Adrenal gland (tissue), 5 donors: ENCODE measurements around the gene PPT1.

Experiments used
- CTCF ChIP-seq, 6 experiments: fragments of 450-650 bp in 4 of 6; fragments of 200-600 bp in 2 of 6; sonication (generic) in 1 of 6; IDR thresholded peaks; 1 replicate in 5 of 6; 2 replicates in 1 of 6; pipeline versions ENCODE4 v1.5.1 to v1.8.0; 2016 to 2021; ENCODE audit warnings: antibody characterized with exemption in 6 of 6, mild to moderate bottlenecking in 2 of 6, moderate library complexity in 1 of 6
- POLR2A ChIP-seq, 2 donors: fragments of 450-650 bp; IDR thresholded peaks; one replicate each; pipeline ENCODE4 v1.6.1; 2017; ENCODE audit warnings: antibody characterized with exemption in 2 of 2, mild to moderate bottlenecking in 2 of 2, moderate library complexity in 1 of 2
- donor health status: DM: no; HTN: no; CAD: no.

DNA sequence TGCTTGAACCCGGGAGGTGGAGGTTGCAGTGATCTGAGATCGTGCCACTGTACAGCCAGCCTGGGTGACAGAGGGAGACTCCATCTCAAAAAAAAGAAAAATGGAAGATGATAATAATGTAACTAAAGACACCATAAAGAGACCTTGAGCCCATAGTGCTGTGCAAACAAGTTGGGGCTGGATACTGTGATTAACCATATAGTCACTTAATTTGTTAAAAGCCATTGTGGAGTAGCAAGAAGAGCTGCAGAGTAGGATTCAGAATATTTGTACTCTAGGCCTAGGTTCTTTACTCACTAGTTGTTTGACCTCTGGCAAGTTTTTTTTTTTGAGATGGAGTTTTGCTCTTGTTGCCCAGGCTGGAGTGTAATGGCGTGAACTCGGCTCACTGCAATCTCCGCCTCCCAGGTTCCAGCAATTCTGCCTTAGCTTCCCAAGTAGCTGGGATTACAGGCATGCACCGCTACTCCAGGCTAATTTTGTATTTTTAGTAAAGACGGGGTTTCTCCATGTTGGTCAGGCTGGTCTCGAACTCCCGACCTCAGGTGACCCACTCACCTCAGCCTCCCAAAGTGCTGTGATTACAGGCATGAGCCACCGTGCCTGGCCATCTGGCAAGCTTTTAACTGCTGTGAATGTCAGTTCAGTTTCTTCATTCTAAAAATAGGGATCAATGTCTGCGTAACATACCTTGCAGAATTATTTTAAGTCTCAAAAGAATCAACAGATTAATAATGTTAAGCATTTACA, 43.7 kb downstream of the PPT1 start:
- TF ChIP-seq CTCF (IDR thresholded peaks at IDR 0.05) (no peak), POLR2A (IDR thresholded peaks at IDR 0.05) (no peak)
